T-helper 9 cell (primary cell): ENCODE data around the gene NLRP3.
A peak's percentile ranks its signal among the peaks of the same experiment; 100 is the strongest.
"Not testable (repeated sequence)": the region's sequence is repeated elsewhere in the genome, so short reads cannot be mapped to it uniquely, and the experiment has no call there.

Experiments used
- DNase-seq: peaks from one replicate; pipeline ENCODE4 v3.0.0-alpha.2; 2020

Gene NLRP3

DNA sequence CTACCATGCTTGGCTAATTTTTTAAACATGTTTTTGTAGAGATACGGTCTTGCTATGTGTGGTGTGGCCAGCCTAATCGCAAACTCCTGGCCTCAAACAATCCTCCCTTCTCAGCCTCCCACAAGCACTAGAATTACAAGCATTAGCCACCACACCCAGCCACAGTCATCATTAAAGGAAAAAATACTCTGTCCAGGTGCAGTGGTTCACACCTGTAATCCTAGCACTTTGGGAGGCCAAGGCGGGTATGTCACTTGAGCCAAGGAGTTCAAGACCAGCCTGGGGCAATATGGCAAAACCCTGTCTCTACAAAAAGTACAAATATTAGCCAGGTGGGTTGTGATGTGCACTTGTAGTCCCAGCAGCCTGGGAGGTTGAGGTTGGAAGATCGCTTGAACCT, 25.0 kb upstream of the NLRP3 start:
- no peak for DNase-seq

GRCh38 chr1:247392088-247392487, 23.9 kb upstream of the NLRP3 start:
- no peak for DNase-seq

DNA sequence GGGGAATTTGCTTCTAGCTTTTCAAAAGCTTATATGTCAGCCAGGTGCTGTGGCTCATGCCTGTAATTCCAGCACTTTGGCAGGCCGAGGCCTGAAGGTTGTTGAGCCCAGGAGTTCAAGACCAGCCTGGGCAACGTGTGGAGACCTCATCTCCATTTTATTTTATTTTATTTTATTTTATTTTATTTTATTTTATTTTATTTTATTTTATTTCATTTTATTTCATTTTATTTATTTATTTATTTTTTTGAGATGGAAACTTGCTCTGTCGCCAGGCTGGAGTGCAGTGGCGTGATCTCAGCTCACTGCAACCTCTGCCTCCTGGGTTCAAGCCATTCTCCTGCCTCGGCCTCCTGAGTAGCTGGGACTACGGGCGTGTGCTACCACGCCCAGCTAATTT, 20.9 kb upstream of the NLRP3 start:
- not testable (repeated sequence) for DNase-seq

GRCh38 chr1:247400685-247401084, 15.3 kb upstream of the NLRP3 start:
- DNase-seq: no peak

- DNase-seq: no peak
Measured at GRCh38 chr1:247401310-247402119, 14.5 kb upstream of the NLRP3 start.

DNA sequence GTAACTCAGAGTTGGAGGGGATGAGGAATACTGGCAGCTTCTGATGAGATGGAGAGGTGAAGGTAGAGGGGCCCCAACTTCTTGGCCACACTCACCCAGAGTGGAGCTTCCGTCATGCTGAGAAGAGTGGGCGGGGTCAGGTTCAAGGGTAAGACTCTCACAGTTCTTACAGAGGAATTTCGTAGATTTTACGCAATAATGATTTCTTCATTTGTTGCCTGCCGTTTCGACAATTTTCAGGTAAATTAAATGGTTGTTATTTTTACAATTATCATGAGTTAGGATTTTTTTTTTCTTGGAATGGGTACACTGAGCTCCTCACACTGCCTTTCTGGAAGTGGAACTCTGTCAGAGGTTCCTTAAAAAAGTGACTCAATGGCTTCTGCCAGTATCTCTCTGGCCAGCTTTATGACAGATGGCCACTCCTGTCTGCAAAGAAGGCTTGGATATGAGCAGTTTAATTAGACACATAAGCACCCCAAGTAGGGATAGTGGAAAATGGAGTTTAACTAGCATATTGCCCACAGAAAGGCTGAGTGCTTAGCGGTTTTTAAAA, 13.8 kb upstream of the NLRP3 start:
- DNase-seq: no peak

GRCh38 chr1:247406014-247406656, 9.8 kb upstream of the NLRP3 start:
- DNase-seq: no peak

GRCh38 chr1:247407180-247407616, 8.8 kb upstream of the NLRP3 start:
- DNase-seq: peak; percentile 58

- no peak for DNase-seq
Measured at GRCh38 chr1:247408100-247408499, 7.9 kb upstream of the NLRP3 start.

- no peak for DNase-seq
Measured at GRCh38 chr1:247409869-247410544, 6.0 kb upstream of the NLRP3 start.

- DNase-seq: no peak
Measured at GRCh38 chr1:247411621-247412327, 4.2 kb upstream of the NLRP3 start.

GRCh38 chr1:247417831-247418230, 1.9 kb downstream of the NLRP3 start:
- DNase-seq: no peak

DNA sequence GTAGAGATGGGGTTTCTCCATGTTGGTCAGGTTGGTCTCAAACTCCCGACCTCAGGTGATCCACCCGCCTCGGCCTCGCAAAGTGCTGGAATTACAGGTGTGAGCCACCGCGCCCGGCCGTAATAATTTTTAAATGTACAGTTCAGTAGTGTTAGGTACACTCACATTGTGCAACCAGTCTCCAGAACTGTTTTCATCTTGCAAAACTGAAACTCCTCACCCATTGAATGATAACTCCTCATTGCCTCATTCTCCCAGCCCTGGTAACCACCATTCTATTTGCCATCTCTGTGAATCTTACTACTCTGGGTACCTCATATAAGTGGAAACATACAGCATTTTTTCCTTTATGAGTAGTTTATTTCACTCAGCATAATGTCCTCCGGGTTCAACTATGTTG, 3.4 kb downstream of the NLRP3 start:
- no peak for DNase-seq

- DNase-seq: no peak
Measured at GRCh38 chr1:247421074-247421473, 5.1 kb downstream of the NLRP3 start.

GRCh38 chr1:247429496-247429895, 13.5 kb downstream of the NLRP3 start:
- DNase-seq: no peak

DNA sequence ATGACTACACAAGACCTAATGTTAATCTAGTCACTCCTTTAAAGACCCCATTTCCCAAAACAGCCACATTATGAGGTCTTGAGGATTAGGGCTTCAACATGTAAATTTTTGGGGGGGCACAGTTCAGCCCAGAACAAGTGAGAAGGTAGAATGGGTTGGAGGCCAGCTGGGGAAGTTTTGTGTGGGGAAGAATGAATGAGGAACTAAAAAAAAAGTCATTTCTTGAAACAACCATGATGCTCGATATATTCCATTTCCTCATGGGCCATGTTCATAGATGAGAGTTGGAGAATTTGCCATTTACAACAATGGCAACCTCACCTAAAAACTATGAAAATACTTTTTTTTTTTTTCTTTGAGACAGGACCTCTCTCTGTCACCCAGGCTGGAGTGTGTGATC, 14.5 kb downstream of the NLRP3 start:
- DNase-seq: no peak

GRCh38 chr1:247431643-247432042, 15.7 kb downstream of the NLRP3 start:
- no peak for DNase-seq

DNA sequence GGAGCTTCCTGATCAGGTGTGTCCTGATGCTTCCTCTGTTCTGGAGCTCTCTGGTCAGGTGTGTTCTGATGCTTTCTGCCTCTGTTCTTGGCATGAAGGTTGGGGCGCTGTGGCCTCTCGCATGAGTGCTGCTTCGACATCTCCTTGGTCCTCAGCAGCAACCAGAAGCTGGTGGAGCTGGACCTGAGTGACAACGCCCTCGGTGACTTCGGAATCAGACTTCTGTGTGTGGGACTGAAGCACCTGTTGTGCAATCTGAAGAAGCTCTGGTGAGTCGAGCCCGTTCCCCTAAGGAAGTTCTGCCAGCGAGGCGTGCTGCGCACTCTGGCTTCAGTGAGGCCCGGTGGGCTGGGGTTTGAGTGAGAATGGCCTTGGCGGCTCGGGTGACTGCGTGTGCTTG, 18.0 kb downstream of the NLRP3 start:
- DNase-seq: no peak

GRCh38 chr1:247435030-247435758, 19.2 kb downstream of the NLRP3 start:
- no peak for DNase-seq

DNA sequence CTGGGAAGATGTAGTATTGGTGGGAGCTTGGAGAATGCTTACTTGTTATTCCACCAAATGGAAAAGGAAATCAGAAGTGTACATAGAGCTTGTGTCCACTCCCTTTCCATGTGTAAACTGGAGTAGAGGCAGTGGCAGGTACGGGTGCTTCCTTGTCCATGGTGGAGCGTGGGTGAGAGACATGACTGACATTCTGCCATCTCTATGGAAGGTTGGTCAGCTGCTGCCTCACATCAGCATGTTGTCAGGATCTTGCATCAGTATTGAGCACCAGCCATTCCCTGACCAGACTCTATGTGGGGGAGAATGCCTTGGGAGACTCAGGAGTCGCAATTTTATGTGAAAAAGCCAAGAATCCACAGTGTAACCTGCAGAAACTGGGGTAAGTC, 19.8 kb downstream of the NLRP3 start:
- no peak for DNase-seq

DNA sequence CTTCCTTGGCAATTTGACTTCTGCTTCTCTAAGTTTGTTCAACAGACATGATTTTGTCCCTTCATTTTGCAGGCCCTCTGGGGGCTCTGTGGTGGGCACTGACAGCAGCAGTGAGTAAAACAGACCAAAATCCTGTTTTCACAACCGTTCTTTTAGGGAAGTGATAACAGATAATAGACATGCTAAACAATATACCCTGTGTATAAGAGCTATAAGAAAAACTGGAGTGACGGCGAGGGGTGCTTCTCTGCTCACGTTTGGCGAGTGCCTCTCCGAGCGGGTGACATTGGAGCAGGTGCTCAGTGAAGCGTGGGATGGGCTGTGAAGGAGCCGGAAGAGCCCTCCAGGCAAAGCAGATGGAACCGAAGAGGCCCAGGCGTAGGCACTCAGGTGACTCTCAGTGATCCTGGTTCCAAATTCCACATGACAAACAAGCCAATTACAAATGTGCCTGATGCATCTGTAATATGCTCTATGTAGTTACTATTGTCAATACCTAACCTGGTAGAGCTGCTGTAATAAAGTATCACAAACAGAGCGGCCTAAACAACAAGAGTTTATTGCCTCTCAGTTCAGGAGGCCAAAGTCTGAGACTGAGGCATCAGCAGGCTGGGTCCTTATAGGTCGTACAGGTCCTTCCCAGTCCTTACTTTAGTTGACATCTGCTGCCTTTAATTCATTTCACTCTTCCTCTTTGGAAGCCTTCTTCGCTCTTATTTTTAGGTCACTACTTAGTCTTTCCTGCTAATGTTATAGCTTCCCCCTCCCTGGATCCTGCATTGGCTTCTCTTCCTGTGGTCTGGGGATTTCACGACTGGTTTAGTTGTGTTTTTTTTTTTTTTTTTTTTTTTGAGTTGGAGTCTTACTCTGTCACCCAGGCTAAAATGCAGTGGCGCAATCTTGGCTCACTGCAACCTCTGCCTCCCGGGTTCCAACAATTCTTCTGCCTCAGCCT, 21.9 kb downstream of the NLRP3 start:
- no peak for DNase-seq
